OCI-LY3 (cell line): ENCODE results near the gene PRKAG3.

Source experiments
- H2AFZ ChIP-seq: fragments of 200-600, 300-600 bp; shearing (Covaris generic); 2 replicates; pipeline ENCODE4 v1.6.0; 2014; ENCODE audit warnings: antibody characterized with exemption, low read depth, low read length
- H3K27ac ChIP-seq: fragments of 200-600, 300-600 bp; sonication (generic); 2 replicates; pipeline ENCODE4 v1.5.1; 2014; ENCODE audit warnings: mild to moderate bottlenecking, low read length, moderate library complexity, mixed read lengths
- H3K27me3 ChIP-seq: fragments of 200-600, 300-600 bp; sonication (generic); 2 replicates; pipeline ENCODE4 v1.6.1; 2014; ENCODE audit warnings: low read depth, low read length, mixed read lengths
- H3K36me3 ChIP-seq: fragments of 200-600, 300-600 bp; sonication (generic); replicated peaks from 2 replicates; pipeline ENCODE3; 2014; ENCODE audit warnings: low read depth, low read length, mixed read lengths
- H3K4me1 ChIP-seq: fragments of 300-600, 200-600 bp; sonication (generic); 2 replicates; pipeline ENCODE4 v1.6.1; 2014; ENCODE audit warnings: low read length, mixed read lengths
- H3K4me2 ChIP-seq: fragments of 200-600, 300-600 bp; sonication (generic); 2 replicates; pipeline ENCODE4 v1.6.1; 2014; ENCODE audit warnings: low read length, mixed read lengths
- H3K4me3 ChIP-seq: fragments of 300-600, 200-600 bp; sonication (generic); 2 replicates; pipeline ENCODE4 v1.5.1; 2014; ENCODE audit warnings: antibody characterized with exemption, mild to moderate bottlenecking, low read length, moderate library complexity
- H3K79me2 ChIP-seq: fragments of 300-600, 200-600 bp; shearing (Covaris generic); 2 replicates; pipeline ENCODE4 v1.6.1; 2014; ENCODE audit warnings: mild to moderate bottlenecking, low read length, mixed read lengths
- H3K9ac ChIP-seq: fragments of 300-600, 200-600 bp; shearing (Covaris generic); 2 replicates; pipeline ENCODE4 v1.6.0; 2014; ENCODE audit warnings: mild to moderate bottlenecking, low read length, moderate library complexity
- H3K9me3 ChIP-seq: fragments of 200-600, 300-600 bp; shearing (Covaris generic); 2 replicates; pipeline ENCODE4 v1.6.1; 2014; ENCODE audit warnings: low read length, mixed read lengths; ENCODE audit not compliant: insufficient read depth
- H4K20me1 ChIP-seq: fragments of 200-600, 300-600 bp; sonication (generic); 2 replicates; pipeline ENCODE4 v1.6.1; 2016; ENCODE audit warnings: low read length, mixed read lengths; ENCODE audit not compliant: insufficient read depth
- EZH2phosphoT487 ChIP-seq: fragments of 200-600 bp; shearing (Covaris generic); IDR thresholded peaks from 2 replicates; pipeline ENCODE4 v1.6.1; 2018; ENCODE audit warnings: antibody characterized with exemption, mixed run types, low read depth
- TF ChIP-seq, protein P1 (sequence below): fragments of 200-600, 300-600 bp; sonication (generic); IDR thresholded peaks from 2 replicates; pipeline ENCODE4 v1.5.1; 2014; ENCODE audit warnings: antibody characterized with exemption, low read length, low read depth

Gene PRKAG3

GRCh38 chr2:218783688-218784087 lies 47.9 kb downstream of the PRKAG3 start:
- H3K9me3 ChIP-seq: no peaks in the 10 kb centered on the region
- H3K4me1 ChIP-seq: no peaks in the 10 kb centered on the region
- no peak overlapping the region for H2AFZ ChIP-seq
- no peak overlapping the region for H3K4me3 ChIP-seq
- no peak overlapping the region for H3K4me2 ChIP-seq
- H3K36me3 ChIP-seq: no peaks in the 10 kb centered on the region
- H3K9ac ChIP-seq: no peak overlapping the region
- H4K20me1 ChIP-seq: no peaks in the 10 kb centered on the region
- TF ChIP-seq, protein P1, sequence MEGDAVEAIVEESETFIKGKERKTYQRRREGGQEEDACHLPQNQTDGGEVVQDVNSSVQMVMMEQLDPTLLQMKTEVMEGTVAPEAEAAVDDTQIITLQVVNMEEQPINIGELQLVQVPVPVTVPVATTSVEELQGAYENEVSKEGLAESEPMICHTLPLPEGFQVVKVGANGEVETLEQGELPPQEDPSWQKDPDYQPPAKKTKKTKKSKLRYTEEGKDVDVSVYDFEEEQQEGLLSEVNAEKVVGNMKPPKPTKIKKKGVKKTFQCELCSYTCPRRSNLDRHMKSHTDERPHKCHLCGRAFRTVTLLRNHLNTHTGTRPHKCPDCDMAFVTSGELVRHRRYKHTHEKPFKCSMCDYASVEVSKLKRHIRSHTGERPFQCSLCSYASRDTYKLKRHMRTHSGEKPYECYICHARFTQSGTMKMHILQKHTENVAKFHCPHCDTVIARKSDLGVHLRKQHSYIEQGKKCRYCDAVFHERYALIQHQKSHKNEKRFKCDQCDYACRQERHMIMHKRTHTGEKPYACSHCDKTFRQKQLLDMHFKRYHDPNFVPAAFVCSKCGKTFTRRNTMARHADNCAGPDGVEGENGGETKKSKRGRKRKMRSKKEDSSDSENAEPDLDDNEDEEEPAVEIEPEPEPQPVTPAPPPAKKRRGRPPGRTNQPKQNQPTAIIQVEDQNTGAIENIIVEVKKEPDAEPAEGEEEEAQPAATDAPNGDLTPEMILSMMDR: no peak
- TF ChIP-seq EZH2phosphoT487: no peak
- no peaks in the 10 kb centered on the region for H3K27me3 ChIP-seq
- H3K27ac ChIP-seq: no peak overlapping the region
- H3K79me2 ChIP-seq: no peaks in the 10 kb centered on the region

- H3K4me1 ChIP-seq: no peaks in the 10 kb centered on the region
- no peaks in the 10 kb centered on the region for H4K20me1 ChIP-seq
- H3K4me2 ChIP-seq: no peak overlapping the region
- H3K4me3 ChIP-seq: no peak overlapping the region
- no peak overlapping the region for H3K27ac ChIP-seq
- TF ChIP-seq EZH2phosphoT487: no peak
- TF ChIP-seq, protein P1: no peak
- H3K27me3 ChIP-seq: no peaks in the 10 kb centered on the region
- no peak overlapping the region for H3K9ac ChIP-seq
- no peaks in the 10 kb centered on the region for H3K9me3 ChIP-seq
- H3K36me3 ChIP-seq: no peaks in the 10 kb centered on the region
- no peaks in the 10 kb centered on the region for H3K79me2 ChIP-seq
- no peak overlapping the region for H2AFZ ChIP-seq
Measured at GRCh38 chr2:218782528-218782844, 49.1 kb downstream of the PRKAG3 start.

DNA sequence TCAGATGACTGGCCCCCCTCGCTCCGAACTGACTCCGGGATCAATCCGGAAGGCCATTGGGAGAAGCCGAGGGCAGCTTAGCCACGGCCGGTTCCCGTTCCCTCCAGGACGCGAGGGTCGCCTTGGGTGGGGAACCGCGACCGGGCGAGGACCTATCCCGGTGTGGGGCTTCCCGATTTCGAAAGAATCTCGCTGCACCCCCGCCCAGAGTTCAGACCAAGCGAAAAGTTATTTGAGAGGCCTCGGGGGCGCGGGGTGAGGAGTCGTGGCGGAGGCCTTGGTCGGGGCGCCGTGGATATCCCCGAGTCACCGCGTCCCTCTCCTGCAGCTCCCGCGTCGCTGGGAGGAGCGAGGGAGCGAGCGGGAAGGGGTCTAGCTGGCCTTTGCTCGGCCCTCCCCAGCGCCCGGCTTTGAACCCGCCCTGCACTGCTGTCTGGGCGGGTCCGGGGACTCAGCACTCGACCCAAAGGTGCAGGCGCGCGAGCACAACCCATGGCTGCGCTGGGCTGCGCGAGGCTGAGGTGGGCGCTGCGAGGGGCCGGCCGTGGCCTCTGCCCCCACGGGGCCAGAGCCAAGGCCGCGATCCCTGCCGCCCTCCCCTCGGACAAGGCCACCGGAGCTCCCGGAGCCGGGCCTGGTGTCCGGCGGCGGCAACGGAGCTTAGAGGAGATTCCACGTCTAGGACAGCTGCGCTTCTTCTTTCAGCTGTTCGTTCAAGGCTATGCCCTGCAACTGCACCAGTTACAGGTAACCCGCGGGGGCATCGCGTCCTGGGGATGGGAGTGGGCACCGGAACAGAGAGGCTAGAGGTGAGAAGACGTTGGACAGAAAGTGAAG lies 49.7 kb downstream of the PRKAG3 start, which contains the start of gene CYP27A1:
Gene CYP27A1 (plus strand): TSS at position 457 of the 837 bp plus-strand sequence. CDS start 36 bp downstream, at position 493.
- Histone ChIP-seq H3K79me2 (no peaks in the 10 kb centered on the region), H3K27ac (no peak within 1 kb of the TSS), H3K9ac (no peak within 1 kb of the TSS), H3K36me3 (no peaks in the 10 kb centered on the region), H2AFZ (no peak within 1 kb of the TSS), H3K4me2 (no peak within 1 kb of the TSS), H4K20me1 (no peaks in the 10 kb centered on the region), H3K4me1 (no peaks in the 10 kb centered on the region), H3K9me3 (no peaks in the 10 kb centered on the region), H3K4me3 (no peak within 1 kb of the TSS), H3K27me3 (no peaks in the 10 kb centered on the region)
- no peak for TF ChIP-seq EZH2phosphoT487
- TF ChIP-seq, protein P1: no peak

GRCh38 chr2:218780851-218781690 lies 50.5 kb downstream of the PRKAG3 start:
- Histone ChIP-seq H3K4me2 (no peak overlapping the region), H3K9me3 (no peaks in the 10 kb centered on the region), H3K27me3 (no peaks in the 10 kb centered on the region), H3K27ac (no peak overlapping the region), H3K79me2 (no peaks in the 10 kb centered on the region), H3K9ac (no peak overlapping the region), H3K4me1 (no peaks in the 10 kb centered on the region), H4K20me1 (no peaks in the 10 kb centered on the region), H3K4me3 (no peak overlapping the region), H3K36me3 (no peaks in the 10 kb centered on the region), H2AFZ (no peak overlapping the region)
- TF ChIP-seq, protein P1: no peak
- no peak for TF ChIP-seq EZH2phosphoT487
